ENCODE data around the gene ARPP21. TPM values are rescaled to one million over a fixed set of nuclear protein-coding genes. Genes with fewer than 3 reads are reported as not detected.

ARPP21 gene
- polyA plus RNA-seq, 3 donors = not detected

DNA sequence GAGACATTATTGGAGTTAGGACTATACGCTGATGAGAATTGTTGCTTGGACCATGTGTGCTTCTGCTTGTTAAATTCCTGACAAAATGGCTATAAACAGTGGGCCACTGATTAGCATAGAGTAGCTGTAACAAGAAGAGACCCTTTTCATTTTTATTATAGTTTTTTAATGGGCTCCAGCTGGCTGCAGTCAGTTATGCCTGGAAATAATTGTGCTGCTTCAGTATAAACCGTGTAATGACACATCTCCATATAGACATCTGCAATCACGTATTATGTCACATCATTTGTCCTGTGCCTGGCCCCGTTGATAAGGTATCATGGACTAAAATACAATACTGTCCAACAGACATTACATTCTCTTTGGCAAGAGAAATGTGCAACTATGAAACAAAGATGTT lies 50.9 kb downstream of the ARPP21 start:
- no peak overlapping the region for H3K4me2 ChIP-seq (replicated peaks; ENCODE audit: extremely low read depth, low read length, poor library complexity, severe bottlenecking)
- no peak overlapping the region for H3K4me3 Mint-ChIP-seq

DNA sequence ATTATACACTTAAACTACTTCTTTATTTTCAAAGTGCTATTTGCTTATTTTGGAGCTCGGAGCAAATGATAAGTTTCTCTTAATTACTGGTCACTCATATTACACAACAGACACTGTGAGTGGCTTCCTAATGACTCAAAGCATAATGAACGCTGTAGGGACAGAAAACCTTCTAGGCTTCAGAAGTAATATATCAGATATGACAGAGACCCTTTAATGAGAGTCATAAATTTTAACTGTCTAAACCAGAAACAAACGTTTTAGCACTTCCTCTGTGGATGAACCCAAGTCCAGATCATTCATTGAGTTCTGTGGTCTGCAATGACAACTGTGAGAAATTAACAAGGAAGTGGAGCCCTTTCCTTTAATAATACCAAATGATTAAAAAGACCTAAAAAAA lies 66.6 kb downstream of the ARPP21 start:
- peaks cover 0 to 2% (median 0%) of the 10 kb centered on the region in 7 donors for H3K9me3 Mint-ChIP-seq
- H3K4me1 ChIP-seq (ENCODE audit: control insufficient read depth in 1 of 2, insufficient read depth in 2 of 2, low read length in 2 of 2) = no peaks in the 10 kb centered on the region
- H3K79me2 ChIP-seq (ENCODE audit: insufficient read depth, low read length) = no peaks in the 10 kb centered on the region
- TF ChIP-seq, protein P1, sequence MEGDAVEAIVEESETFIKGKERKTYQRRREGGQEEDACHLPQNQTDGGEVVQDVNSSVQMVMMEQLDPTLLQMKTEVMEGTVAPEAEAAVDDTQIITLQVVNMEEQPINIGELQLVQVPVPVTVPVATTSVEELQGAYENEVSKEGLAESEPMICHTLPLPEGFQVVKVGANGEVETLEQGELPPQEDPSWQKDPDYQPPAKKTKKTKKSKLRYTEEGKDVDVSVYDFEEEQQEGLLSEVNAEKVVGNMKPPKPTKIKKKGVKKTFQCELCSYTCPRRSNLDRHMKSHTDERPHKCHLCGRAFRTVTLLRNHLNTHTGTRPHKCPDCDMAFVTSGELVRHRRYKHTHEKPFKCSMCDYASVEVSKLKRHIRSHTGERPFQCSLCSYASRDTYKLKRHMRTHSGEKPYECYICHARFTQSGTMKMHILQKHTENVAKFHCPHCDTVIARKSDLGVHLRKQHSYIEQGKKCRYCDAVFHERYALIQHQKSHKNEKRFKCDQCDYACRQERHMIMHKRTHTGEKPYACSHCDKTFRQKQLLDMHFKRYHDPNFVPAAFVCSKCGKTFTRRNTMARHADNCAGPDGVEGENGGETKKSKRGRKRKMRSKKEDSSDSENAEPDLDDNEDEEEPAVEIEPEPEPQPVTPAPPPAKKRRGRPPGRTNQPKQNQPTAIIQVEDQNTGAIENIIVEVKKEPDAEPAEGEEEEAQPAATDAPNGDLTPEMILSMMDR (IDR thresholded peaks at IDR 0.05) = no peak
- no peaks in the 10 kb centered on the region for H3K36me3 Mint-ChIP-seq
- H3K4me3 ChIP-seq (replicated peaks in 1 of 3; ENCODE audit: low read depth in 2 of 3, low read length in 3 of 3) = no peak overlapping the region
- H4K20me1 ChIP-seq (ENCODE audit: insufficient read depth, low read length) = no peaks in the 10 kb centered on the region
- H2AFZ ChIP-seq (ENCODE audit: insufficient read depth, low read depth, low read length, poor library complexity, severe bottlenecking) = no peak overlapping the region
- no peaks in the 10 kb centered on the region for H3K27me3 ChIP-seq (ENCODE audit: control insufficient read depth in 2 of 2, insufficient read depth in 2 of 2, low read length in 2 of 2)
- H3K4me2 ChIP-seq (replicated peaks; ENCODE audit: extremely low read depth, low read length, poor library complexity, severe bottlenecking) = no peak overlapping the region
- intact Hi-C loops (cut with micrococcal nuclease) = no loop called here
- H3K36me3 ChIP-seq (replicated peaks in 1 of 2; ENCODE audit: control insufficient read depth in 1 of 2, insufficient read depth in 2 of 2, low read length in 2 of 2) = no peaks in the 10 kb centered on the region
- no CpG with 5 or more reads among the region's 3 CpGs for WGBS (ENCODE audit: insufficient coverage)
- DNase-seq = no peak
- no peak overlapping the region for H3K4me3 Mint-ChIP-seq
- H3K27me3 Mint-ChIP-seq (ENCODE audit: low read depth in 3 of 3) = no peaks in the 10 kb centered on the region
- no peaks in the 10 kb centered on the region for H3K4me1 Mint-ChIP-seq
- no peaks in the 10 kb centered on the region for H3K9me3 ChIP-seq (replicated peaks in 1 of 2; ENCODE audit: control insufficient read depth in 1 of 2, insufficient read depth in 1 of 2, low read length in 2 of 2)
- H3K27ac Mint-ChIP-seq = no peak overlapping the region
- H3K9ac ChIP-seq (ENCODE audit: insufficient read depth, low read length, poor library complexity, severe bottlenecking) = no peak overlapping the region
- no peak overlapping the region for H3K27ac ChIP-seq (ENCODE audit: low read depth in 1 of 2, low read length in 2 of 2)

More for the DNA sequence above, 50.9 kb downstream of the ARPP21 start:
- H3K36me3 ChIP-seq (replicated peaks in 1 of 2; ENCODE audit: control insufficient read depth in 1 of 2, insufficient read depth in 2 of 2, low read length in 2 of 2) = no peaks in the 10 kb centered on the region
- Mint-ChIP-seq H3K9me3 (peaks cover 0 to 1% (median 0%) of the 10 kb centered on the region in 7 donors), H3K4me1 (no peaks in the 10 kb centered on the region), H3K27ac (no peak overlapping the region), H3K36me3 (no peaks in the 10 kb centered on the region), H3K27me3 (ENCODE audit: low read depth in 3 of 3) (peaks cover 0 to 2% (median 0%) of the 10 kb centered on the region in 3 donors)
- no peak for DNase-seq
- no peak overlapping the region for H3K9ac ChIP-seq (ENCODE audit: insufficient read depth, low read length, poor library complexity, severe bottlenecking)
- TF ChIP-seq, protein P1 (IDR thresholded peaks at IDR 0.05) = no peak
- H3K27ac ChIP-seq (ENCODE audit: low read depth in 1 of 2, low read length in 2 of 2) = no peak overlapping the region
- WGBS (ENCODE audit: insufficient coverage) = 86% methylated on average over 1 of the region's 4 CpGs
- H3K79me2 ChIP-seq (ENCODE audit: insufficient read depth, low read length) = no peaks in the 10 kb centered on the region
- H3K9me3 ChIP-seq (replicated peaks in 1 of 2; ENCODE audit: control insufficient read depth in 1 of 2, insufficient read depth in 1 of 2, low read length in 2 of 2) = no peaks in the 10 kb centered on the region
- no peaks in the 10 kb centered on the region for H4K20me1 ChIP-seq (ENCODE audit: insufficient read depth, low read length)
- no peaks in the 10 kb centered on the region for H3K4me1 ChIP-seq (ENCODE audit: control insufficient read depth in 1 of 2, insufficient read depth in 2 of 2, low read length in 2 of 2)
- H2AFZ ChIP-seq (ENCODE audit: insufficient read depth, low read depth, low read length, poor library complexity, severe bottlenecking) = no peak overlapping the region
- H3K4me3 ChIP-seq (replicated peaks in 1 of 3; ENCODE audit: low read depth in 2 of 3, low read length in 3 of 3) = no peak overlapping the region
- intact Hi-C loops (cut with micrococcal nuclease) = no loop called here
- H3K27me3 ChIP-seq (ENCODE audit: control insufficient read depth in 2 of 2, insufficient read depth in 2 of 2, low read length in 2 of 2) = no peaks in the 10 kb centered on the region
